ENCODE data around the gene NANOS2. TPM values are rescaled to one million over a fixed set of nuclear protein-coding genes. Genes with fewer than 3 reads are reported as not detected.

The NANOS2 gene
- total and polyA plus RNA-seq, 2 of the 13 experiments (the other 11 are each of a cell fraction or from before 2014, with no cell fraction given): not detected

GRCh38 chr19:45913874-45914830, at the start of gene NANOS2 (continued):
- TF ChIP-seq, protein P1, sequence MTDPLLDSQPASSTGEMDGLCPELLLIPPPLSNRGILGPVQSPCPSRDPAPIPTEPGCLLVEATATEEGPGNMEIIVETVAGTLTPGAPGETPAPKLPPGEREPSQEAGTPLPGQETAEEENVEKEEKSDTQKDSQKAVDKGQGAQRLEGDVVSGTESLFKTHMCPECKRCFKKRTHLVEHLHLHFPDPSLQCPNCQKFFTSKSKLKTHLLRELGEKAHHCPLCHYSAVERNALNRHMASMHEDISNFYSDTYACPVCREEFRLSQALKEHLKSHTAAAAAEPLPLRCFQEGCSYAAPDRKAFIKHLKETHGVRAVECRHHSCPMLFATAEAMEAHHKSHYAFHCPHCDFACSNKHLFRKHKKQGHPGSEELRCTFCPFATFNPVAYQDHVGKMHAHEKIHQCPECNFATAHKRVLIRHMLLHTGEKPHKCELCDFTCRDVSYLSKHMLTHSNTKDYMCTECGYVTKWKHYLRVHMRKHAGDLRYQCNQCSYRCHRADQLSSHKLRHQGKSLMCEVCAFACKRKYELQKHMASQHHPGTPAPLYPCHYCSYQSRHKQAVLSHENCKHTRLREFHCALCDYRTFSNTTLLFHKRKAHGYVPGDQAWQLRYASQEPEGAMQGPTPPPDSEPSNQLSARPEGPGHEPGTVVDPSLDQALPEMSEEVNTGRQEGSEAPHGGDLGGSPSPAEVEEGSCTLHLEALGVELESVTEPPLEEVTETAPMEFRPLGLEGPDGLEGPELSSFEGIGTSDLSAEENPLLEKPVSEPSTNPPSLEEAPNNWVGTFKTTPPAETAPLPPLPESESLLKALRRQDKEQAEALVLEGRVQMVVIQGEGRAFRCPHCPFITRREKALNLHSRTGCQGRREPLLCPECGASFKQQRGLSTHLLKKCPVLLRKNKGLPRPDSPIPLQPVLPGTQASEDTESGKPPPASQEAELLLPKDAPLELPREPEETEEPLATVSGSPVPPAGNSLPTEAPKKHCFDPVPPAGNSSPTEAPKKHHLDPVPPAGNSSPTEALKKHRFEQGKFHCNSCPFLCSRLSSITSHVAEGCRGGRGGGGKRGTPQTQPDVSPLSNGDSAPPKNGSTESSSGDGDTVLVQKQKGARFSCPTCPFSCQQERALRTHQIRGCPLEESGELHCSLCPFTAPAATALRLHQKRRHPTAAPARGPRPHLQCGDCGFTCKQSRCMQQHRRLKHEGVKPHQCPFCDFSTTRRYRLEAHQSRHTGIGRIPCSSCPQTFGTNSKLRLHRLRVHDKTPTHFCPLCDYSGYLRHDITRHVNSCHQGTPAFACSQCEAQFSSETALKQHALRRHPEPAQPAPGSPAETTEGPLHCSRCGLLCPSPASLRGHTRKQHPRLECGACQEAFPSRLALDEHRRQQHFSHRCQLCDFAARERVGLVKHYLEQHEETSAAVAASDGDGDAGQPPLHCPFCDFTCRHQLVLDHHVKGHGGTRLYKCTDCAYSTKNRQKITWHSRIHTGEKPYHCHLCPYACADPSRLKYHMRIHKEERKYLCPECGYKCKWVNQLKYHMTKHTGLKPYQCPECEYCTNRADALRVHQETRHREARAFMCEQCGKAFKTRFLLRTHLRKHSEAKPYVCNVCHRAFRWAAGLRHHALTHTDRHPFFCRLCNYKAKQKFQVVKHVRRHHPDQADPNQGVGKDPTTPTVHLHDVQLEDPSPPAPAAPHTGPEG (CRISPR knock-in tag; IDR thresholded peaks at IDR 0.05): no peak
- TF ChIP-seq CREM (IDR thresholded peaks at IDR 0.05) (no peak), CREM (CRISPR knock-in tag; IDR thresholded peaks at IDR 0.05) (no peak), ZNF501 (CRISPR knock-in tag; IDR thresholded peaks at IDR 0.05) (0 out of 2 replicates have a peak, but pooled peaks have one; percentile 27), NPAS2 (CRISPR knock-in tag; IDR thresholded peaks at IDR 0.05; ENCODE audit: borderline replicate concordance) (no peak), ZNF143 (CRISPR knock-in tag; IDR thresholded peaks at IDR 0.05) (peak; percentile 49; the same call in 1 of the 2 replicates), DNMT1 (CRISPR knock-in tag; IDR thresholded peaks at IDR 0.05) (no peak), ZNF713 (CRISPR knock-in tag; IDR thresholded peaks at IDR 0.05) (no peak), ZNF652 (CRISPR knock-in tag; IDR thresholded peaks at IDR 0.05; ENCODE audit: borderline replicate concordance, low read depth) (no peak), REL (CRISPR knock-in tag; conservative IDR thresholded peaks at IDR 0.05) (no peak), RAD21 (CRISPR knock-in tag; IDR thresholded peaks at IDR 0.05) (peak; percentile 63)
- TF ChIP-seq, protein P2, sequence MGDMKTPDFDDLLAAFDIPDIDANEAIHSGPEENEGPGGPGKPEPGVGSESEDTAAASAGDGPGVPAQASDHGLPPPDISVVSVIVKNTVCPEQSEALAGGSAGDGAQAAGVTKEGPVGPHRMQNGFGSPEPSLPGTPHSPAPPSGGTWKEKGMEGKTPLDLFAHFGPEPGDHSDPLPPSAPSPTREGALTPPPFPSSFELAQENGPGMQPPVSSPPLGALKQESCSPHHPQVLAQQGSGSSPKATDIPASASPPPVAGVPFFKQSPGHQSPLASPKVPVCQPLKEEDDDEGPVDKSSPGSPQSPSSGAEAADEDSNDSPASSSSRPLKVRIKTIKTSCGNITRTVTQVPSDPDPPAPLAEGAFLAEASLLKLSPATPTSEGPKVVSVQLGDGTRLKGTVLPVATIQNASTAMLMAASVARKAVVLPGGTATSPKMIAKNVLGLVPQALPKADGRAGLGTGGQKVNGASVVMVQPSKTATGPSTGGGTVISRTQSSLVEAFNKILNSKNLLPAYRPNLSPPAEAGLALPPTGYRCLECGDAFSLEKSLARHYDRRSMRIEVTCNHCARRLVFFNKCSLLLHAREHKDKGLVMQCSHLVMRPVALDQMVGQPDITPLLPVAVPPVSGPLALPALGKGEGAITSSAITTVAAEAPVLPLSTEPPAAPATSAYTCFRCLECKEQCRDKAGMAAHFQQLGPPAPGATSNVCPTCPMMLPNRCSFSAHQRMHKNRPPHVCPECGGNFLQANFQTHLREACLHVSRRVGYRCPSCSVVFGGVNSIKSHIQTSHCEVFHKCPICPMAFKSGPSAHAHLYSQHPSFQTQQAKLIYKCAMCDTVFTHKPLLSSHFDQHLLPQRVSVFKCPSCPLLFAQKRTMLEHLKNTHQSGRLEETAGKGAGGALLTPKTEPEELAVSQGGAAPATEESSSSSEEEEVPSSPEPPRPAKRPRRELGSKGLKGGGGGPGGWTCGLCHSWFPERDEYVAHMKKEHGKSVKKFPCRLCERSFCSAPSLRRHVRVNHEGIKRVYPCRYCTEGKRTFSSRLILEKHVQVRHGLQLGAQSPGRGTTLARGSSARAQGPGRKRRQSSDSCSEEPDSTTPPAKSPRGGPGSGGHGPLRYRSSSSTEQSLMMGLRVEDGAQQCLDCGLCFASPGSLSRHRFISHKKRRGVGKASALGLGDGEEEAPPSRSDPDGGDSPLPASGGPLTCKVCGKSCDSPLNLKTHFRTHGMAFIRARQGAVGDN (CRISPR knock-in tag; IDR thresholded peaks at IDR 0.05): peak; percentile 46

Data from HepG2 (cell line).